Testis (tissue), 2 donors: ENCODE measurements around the gene TEX50.

Experiments used
- POLR2A ChIP-seq: fragments of 450-650 bp; IDR thresholded peaks from one replicate; pipeline ENCODE4 v1.6.1; 2017; ENCODE audit warnings: antibody characterized with exemption, mild to moderate bottlenecking, moderate library complexity
- TF ChIP-seq, protein P1 (sequence below), 3 experiments: fragments of 450-650 bp in 2 of 3; fragments of 200-600 bp in 1 of 3; sonication (generic) in 1 of 3; IDR thresholded peaks; one replicate each; pipeline ENCODE4 v1.5.1; 2016 to 2019; ENCODE audit warnings: antibody characterized with exemption in 3 of 3, mild to moderate bottlenecking in 2 of 3, moderate library complexity in 1 of 3

DNA sequence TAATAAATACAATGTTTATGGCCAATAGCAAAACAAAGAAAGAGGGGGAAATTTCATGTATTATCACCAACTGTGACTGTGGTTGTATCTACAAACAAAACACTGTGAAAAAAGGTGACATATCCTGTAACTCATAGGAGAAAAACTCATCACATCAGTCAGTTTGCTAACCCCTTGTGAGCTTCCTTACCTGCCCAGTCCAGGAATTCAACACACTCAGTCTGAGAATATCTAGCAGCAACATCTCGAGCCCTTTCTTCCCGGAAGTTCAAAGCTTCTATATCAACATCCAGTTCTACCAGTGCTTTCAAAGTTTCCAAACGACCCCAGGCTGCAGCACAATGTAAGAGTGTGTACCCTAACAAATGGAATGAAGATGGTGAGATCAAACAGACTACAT, 11.5 kb downstream of the TEX50 start:
- no peak for TF ChIP-seq POLR2A
- TF ChIP-seq, protein P1, sequence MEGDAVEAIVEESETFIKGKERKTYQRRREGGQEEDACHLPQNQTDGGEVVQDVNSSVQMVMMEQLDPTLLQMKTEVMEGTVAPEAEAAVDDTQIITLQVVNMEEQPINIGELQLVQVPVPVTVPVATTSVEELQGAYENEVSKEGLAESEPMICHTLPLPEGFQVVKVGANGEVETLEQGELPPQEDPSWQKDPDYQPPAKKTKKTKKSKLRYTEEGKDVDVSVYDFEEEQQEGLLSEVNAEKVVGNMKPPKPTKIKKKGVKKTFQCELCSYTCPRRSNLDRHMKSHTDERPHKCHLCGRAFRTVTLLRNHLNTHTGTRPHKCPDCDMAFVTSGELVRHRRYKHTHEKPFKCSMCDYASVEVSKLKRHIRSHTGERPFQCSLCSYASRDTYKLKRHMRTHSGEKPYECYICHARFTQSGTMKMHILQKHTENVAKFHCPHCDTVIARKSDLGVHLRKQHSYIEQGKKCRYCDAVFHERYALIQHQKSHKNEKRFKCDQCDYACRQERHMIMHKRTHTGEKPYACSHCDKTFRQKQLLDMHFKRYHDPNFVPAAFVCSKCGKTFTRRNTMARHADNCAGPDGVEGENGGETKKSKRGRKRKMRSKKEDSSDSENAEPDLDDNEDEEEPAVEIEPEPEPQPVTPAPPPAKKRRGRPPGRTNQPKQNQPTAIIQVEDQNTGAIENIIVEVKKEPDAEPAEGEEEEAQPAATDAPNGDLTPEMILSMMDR (IDR thresholded peaks at IDR 0.05): no peak
